ENCODE measurements around the gene PIAS4.

The PIAS4 gene

DNA sequence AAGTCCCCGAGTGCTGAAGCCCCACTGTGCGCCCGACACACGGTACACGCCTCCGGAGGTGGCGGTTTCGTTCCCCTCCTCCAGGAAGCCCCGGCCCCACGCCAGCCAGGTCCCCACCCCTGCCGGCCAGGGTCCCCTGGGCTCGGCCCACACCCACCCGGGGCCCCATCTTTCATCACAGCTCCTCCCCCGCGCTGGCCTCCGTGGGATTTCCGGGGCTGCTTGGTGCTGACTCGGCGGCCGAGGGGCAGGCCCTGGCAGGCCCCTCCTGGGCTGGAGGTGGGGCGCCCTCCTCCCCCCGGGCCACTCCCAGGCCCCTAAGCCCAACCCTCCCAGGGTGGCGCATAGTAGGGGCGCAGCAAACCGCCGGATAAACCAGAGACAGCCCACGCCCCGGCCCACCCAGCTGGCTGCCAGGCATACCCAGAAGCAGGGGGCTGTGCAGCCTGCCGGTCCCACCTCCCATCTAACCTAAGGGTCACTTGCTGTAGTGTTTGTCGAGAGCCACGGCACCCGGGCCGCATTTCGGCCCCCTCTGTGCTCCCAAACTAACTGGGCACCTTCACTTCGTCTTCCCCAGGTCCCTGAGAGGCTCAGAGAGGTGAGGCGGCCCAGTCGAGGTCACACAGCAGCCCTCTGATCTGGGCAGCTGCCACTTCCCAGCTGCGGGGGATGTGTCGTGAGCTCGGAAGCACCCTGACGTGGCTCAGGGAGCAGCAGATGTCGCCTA is 52.5 kb downstream of the PIAS4 start:
- DNase-seq (ENCODE audit: low read depth) = peak; percentile 34

DNA sequence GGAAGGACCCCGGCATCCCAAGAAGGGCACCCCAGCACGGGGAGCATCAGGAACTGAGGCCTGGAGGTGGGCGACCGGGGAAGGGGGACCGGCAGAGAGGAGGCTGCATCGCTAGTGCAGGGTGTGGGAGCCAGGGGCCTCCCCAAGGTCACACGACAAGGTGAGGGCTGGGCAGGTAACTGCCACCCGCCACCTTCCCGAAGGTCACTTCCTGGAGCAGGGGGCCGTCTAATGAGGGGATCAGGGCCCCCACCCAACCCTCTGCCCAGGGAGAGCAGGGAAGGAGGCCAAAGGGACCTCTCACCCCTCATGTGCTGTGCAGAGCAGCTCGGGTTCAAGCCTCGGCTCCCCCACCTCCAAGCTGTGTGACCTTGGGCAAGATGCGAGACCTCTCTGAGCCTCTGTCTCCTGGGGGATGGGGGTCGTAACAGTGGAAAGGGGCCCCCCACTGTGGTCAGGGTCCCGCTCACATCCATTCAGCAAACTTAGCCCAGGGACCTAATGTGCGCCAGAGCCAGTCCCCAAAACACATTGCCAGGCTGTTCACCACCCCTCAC is 53.2 kb downstream of the PIAS4 start:
- no peak for DNase-seq (ENCODE audit: low read depth)

DNA sequence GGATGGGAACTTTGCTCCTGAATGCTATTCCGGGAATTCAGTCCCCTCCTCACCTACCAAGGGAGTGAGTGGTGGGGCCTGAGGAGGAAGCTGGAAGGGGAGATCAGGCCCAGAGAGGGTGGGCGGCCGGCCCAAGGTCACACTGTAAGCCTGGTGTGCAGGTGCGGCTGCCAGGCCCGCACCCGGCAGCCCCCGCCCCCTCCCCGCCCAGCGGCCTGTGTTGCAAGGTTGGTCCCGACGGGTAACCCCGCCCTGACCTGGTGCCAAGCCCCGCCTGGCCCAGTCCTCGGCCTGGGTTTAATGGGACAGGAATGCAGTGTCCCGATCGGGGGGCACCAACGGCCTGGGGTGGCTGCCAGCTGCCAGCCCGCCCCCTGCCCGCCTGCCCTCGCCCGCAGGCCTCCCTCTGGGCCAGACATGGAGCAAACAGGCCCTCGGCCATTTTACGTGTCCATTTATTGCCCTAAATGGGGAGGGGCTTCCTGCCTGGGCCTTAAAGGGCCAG is 53.7 kb downstream of the PIAS4 start:
- no peak for DNase-seq (ENCODE audit: low read depth)

DNA sequence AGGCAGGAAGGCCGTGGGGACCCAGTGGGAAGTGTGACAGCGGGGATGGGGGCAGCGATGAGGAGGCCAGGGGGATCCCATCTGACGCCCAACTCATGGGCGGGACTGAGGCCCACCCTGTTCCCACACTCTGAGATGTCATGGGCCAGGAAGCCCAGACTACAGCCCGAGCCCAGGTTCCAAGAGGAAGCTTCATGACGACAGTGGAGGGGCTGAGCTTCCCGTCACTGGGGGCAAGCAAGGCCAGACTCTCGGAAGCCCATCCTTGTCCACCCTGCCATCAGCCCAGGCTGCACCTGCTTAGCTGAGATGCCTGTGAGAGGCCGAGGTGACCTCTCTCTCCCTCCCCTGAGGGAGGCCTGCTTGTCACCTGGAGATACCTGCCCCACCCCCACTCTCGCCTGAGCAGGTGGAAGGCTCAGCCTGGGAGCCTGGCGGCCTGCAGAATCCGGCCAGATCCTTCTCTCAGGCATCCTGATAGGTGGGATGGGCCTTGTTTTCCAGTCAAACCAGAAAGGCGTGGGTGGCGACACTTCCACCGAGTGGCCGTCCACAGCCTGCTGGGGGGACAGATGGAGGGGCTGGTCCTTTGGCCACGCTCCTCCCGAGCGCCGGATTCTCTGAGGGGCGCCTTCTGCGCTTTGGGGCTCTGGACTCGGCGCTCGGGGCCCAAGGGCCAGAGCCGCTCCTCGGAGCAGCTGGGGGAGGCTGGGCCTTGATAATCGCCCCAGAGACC is 54.3 kb downstream of the PIAS4 start:
- no peak for DNase-seq (ENCODE audit: low read depth)

DNA sequence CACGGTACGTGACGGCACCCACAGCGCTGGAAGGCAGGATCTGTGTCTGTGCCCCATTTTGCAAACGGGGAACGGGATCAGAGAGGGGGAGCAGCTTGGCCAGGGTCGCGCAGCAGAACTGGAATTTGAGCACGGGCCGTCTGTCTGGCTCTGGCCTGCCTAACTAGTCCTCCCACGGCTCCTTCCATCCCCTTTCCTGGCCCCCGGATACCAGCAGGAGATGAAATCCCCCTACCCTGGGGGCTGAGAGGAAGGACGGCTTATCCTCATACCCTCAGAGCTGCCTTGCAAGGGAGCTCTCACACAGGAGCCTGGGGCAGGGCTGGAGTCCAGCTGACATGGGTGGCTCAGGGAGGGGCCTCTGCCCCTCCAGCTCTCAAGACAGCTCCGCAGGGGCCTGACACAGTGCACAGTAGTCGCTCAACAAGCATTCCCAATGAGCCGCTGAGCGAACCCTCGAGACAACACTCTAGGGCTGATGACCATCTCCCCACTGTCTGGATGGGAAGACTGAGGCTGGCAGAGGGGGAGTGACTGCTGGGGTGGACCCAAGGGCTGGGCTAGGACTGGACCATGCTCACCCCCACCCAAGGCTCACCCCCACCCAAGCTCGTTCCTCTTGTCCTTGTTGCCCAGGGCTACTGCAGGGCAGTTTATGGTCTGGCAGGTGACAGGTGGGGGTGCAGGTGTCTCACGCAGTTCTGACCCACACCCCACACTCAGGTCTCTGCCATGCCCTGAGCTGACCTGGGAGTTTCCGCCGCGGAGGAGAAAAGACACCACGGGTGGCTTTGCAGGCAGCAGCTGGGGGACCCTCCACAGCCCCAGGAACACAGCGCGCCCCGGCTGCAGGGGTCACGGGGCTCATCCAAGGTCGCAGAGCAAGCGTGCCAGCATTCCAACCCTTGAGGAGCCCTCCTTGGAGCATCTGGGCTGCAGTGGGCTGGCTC is 55.2 kb downstream of the PIAS4 start:
- no peak for DNase-seq (ENCODE audit: low read depth)

DNA sequence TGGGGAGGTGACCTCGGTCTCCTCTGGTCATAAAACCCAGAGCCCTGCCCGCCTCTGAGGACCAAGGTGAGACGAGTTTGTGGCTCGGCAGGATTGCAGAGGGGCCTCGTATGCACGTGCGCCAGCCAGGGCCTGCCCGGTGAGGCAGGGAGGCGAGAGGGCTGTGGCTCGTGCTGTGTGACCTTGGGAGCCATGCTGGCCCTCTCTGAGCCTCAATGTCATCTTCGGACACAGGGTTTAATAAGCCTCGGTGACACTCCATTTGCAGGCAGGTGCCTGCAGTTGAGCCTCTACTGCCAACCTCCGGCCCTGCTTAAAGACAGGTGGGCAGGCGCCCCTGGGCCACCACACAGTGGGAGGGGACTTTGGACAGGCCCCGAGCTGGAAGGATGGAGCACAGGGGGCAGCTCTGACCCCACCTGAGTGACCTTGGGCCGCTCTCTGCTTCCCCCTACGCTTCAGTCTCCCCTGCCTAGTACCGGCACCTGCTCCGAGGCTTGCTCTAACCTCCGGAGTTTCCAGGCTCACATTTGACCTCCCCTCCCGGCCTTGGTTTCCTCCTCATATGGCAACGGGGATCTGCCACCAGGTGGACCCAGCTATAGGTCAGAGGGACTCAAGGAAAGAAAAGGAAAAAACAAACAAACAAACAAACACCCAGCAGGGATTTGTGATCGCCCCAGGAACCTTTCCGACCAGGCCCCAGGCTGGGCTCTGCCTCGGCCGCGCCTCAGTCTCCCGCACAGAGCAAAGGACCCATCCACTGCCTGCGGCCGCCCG is 56.0 kb downstream of the PIAS4 start:
- DNase-seq (ENCODE audit: low read depth) = no peak

DNA sequence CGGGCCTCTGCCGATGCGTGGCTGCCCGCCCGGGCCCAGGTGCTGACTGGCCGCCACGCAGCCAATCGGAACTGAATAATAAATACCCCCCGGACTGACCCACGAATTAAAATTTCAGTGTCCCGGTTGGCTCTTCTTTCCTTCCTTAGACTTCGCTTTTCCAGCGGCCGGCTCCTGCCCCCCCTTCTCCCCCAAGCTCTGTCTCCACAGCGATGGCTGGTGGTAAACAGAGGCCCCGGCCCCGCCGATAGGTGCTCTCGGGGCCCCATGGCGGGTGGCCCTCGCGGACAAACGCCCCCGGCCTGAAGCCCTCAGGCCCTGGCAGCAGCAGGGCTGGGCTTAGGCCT is 56.6 kb downstream of the PIAS4 start:
- no peak for DNase-seq (ENCODE audit: low read depth)

DNA sequence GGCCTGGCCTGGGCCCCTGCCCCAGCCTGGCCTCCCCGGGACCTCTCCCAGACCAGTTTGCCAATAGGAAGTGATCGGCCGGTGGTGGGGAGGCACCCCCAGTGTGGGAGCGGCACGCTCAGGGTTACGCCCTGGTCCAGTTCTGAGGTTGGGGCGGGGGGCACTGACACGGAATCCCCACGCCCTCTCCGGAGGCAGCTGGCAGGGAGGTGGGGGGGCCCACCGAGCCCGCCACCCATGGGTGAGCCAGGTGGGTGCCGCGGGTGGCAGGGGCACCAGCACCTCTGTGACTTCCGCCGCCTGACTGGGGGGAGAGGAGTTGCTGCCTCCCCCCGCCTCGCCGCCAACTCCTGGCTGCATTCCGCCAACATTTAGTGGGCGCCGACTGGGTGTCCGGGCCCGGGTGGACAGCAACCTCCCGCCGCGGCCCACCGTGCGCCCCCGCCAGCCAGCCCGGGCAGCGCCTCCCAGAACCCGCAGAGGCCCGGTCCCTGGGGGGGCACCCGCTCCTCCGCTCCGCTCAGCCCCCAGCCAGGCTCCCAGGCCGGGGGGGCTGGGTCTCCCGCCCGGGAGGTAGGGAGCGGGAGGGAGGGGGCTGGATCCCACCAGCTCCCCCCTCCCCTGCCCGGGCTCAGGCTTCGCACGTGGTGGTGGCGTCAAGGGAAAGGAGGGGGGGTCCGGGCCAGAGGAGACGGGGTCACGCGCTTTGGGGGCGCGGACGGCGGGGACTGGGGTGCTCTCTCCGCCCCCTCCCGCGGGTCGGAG is 57.1 kb downstream of the PIAS4 start:
- peak; percentile 47 for DNase-seq (ENCODE audit: low read depth)

DNA sequence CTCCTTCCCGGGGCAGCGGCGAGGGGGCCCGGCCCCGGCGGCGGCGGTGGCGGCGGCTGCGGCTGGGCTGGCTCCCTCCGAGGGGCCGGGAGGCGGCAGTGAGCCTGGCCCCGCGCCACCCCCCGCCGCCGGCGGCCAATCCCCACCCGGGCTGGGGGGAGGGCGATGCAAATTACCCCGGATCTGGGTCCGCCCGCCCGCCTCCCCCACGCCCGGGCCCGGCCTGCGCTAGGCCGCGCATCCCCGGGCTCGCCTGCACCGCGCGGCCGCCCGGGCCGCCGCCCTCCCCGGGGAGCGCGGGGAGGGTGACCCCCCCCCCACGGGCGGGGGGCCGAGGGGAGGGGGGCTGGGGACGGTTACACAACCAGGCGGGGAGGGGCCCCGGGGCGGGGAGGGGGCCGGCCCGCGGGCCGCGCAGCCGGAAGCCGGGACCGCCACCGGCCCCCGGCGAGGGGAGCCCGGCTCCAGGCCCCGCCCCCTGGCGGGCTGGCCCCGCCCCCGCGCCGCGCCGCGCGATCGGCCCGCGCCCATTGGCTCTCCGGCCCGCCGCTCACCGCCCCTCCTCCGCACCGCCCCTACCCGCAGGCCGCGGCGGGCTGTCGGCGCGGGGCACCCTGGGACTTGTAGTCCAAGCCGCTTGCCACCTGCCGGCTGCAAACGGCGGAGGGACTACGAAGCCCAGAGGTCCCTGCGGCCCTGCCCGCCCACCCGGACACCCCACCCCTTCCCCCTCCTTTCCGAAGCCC is 58.1 kb downstream of the PIAS4 start:
- peak; percentile 96 for DNase-seq (ENCODE audit: low read depth)

DNA sequence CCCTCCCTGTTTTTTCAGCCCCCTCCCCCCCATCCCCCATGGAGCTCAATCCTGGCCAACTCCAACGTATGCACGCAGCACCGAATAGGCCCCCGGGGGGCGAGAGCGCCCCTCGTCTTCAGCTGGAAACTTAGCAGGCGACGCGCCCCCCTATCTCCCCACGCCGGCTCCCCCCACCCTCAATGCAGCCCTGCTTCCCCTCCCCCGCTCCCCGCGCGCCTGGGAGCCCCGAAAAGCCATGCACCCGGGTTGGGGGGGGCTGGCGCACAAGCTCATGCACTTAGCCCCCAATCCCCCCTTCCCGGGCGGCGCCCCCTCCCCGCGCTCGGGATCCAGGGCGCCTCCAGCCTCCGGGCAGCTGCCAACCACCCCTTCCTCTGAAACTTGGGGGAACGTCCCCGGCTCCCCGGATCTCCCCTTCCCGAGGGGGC is 58.7 kb downstream of the PIAS4 start:
- peak; percentile 48 for DNase-seq (ENCODE audit: low read depth)

DNA sequence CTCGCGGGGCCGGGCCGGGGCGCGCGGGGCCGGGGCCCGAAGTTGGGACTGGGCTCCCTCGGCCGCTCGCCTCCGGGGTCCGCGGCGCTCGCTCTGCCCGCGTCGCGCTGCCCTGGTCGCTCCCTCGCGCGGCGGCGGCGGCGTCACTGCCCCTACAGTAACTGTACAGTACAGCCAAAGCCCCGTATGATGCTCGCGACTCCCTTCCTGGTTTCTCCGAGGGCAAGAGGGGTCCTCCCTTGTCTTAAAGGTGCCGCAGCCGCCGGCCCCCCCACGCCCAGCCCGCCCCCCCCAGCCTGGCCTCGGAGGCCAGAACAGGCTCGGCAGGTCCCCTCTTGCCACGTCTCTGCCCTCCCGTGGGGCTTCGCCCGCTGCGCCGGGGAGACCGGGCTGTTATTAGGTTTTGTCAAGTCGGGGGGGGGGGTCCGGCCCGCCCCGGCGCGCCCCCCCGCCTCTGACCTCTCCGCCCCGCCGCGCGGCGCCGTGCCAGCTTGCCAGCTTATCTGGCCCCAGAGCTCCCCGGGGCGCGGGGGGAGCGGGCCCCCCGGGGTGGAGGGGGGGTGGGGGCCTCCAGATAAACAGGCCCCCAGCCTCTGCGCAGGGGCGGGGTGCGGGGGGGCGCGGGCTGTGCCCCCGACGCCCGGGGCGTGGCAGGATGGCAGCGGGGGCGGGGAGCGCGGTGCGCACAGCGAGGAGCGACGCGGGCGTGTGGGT is 59.3 kb downstream of the PIAS4 start, which contains the start of gene ZBTB7A:
TSS of gene ZBTB7A (minus strand) at position 218 of the 714 bp plus-strand sequence. CDS start 11,667 bp downstream, outside the sequence.
- DNase-seq (ENCODE audit: low read depth) = peak; percentile 74

DNA sequence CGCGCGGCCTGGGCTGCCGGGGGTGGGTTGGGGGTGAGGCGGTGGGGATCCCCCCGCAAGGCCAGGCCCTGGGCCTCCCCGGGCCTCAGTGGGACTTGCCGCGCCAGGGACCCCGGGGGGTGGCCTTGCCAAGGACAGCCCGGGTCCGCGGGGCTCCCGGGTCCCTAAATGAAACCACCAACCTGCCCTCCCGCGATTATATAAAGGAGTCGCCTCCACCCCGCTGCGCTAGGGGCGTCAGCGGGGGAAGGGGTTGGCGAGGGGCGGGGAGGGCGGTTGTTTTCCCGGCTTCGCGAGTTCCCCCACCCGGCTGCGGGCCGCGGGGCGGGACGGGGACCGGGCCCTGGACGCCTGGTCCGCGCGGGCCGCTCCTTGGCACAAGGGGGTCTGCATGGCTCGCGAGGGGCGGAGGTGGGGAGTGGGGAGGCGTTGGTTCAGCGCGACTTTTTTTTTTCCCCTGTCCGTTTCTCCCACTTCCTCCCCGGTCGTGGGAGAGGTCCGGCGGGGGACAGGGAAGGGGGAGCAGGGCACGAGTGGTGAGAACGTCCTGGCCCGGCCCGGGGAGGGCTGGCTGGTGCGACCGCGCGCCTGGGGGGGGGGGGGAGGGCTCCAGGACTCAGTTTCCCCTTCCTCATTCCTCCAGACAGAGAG is 60.0 kb downstream of the PIAS4 start:
- no peak for DNase-seq (ENCODE audit: low read depth)

DNA sequence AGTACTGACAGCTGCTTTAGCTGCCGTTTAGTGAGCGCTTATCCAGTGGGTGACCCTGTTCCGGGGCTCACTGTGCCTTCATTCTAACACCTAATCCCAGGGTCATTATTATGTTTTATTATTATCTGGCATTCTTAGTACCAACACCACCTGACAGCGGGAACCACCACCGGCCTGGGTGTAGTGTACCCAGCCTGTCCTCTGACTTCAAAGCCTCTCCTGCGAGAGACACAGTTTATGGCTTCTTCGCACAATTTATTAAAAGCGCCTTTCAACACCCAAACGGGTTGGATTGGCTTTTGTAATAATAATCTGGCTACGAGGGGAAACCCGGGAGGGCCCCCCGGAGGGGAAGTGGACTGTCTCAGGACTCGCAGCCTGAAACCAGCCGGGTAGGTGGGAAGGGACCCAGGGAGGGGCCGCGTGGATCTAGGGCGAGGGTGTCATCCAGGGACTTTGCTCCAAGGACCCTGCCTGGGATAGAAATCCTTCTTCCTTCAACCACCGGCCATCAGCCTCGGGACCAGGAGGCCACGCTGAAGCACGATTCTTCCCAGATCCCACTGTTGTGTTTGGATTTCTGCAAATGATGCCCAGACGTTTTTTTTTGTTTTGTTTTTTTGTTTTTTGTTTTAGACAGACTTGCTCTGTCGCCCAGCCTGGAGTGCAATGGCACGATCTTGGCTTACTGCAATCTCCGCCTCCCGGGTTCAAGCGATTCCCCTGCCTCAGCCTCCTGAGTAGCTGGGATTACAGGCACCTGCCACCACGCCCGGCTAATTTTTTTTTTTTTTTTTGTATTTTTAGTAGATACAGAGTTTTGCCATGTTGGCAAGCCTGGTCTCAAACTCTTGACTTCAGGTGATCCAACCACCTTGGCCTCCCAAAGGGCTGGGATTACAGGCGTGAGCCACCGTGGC is 60.8 kb downstream of the PIAS4 start:
- no peak for DNase-seq (ENCODE audit: low read depth)

DNA sequence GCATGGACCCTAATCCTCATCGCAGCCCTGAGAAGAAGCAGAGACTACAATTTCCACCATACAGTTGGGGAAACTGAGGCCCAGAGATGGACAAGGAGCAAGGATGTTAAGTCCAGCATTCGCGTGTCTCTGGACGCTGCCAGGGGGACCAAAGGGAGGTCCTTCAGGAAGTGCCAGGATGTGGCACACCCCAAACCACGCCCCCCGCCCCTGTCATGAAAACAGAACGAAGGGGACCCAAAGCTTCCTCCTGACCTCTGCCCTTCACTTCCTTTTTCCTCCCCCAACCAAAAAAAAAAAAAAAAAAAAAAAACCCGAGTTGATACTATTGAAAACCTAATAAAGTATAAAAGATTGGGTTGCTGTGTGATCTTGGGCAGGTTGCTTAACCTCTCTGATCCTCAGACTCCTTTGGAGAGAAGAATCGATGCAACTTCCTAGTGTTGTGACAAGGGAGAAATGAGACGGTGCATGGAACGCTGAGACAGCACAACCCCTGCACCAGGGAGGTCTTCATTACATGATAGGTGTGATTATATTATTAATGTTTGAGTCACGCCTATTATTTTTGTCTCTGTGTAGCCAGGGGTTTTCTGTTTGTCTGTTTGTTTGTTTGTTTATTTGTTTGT is 61.9 kb downstream of the PIAS4 start:
- DNase-seq (ENCODE audit: low read depth) = peak; percentile 38

DNA sequence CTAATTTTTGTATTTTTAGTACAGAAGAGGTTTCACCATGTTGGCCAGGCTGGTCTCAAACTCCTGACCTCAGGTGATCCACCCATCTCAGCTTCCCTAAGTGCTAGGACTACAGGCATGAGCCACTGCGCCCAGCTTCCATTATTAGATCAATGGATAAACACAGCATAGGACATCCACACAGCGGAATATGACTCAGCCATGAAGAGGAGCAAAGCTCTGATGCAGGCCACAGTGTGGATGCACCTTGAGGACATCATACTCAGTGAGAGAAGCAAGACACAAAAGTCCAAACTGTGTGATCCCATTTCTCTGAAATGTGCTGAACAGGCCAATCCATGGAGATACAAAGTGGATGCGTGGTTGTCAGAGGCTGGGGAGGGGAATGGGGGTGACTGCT is 64.1 kb downstream of the PIAS4 start:
- no peak for DNase-seq (ENCODE audit: low read depth)

DNA sequence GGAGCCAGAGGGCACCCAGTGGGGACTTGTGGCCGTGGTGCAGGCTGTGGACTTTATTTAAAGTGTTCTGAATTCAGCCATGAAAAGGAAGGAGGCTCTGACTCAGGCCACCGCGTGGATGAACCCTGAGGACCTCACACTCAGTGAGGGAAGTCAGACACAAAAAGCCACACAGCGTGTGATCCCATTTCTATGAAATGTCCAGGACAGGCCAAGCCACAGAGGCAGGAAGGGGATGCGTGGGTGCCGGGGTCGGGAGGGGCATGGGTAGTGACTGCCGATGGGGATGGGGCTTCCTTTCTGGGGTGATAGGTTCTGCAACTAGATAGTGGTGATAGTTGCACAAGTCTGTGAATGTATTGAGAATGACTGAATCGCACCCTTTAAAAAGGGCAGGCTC is 67.8 kb downstream of the PIAS4 start:
- DNase-seq (ENCODE audit: low read depth) = no peak

DNA sequence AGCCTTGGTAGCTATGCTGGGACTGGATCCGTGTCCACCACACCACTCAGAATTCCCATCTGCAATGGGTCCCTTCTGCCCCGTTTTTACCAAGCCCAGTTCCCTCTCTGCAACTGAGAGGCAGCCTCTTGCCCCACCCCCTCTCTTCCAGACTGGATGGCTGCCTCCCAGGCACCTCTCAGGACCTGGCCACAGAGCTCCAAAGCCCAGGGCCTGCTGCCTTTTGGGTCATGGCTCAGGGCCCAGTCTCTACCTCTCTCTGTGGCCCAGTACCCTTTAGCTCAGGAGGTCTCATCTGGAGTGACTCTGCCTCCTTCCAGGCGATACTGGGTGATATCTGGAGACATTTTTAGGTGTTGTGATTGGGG is 69.5 kb downstream of the PIAS4 start:
- DNase-seq (ENCODE audit: low read depth) = no peak
